ENCODE results near the gene TRAPPC8.
"Not testable (repeated sequence)": the region's sequence is repeated elsewhere in the genome, so short reads cannot be mapped to it uniquely, and the experiment has no call there.

TRAPPC8 gene

GRCh38 chr18:31857526-31858106 lies 85.3 kb downstream of the TRAPPC8 start:
- DNase-seq (ENCODE audit: low read depth in 3 of 3), result no peak

GRCh38 chr18:31850844-31851243 lies 92.1 kb downstream of the TRAPPC8 start:
- no peak for DNase-seq (ENCODE audit: low read depth in 3 of 3)

- no peak for DNase-seq (ENCODE audit: low read depth in 3 of 3)
Observed at GRCh38 chr18:31840499-31840898, 102.4 kb downstream of the TRAPPC8 start.

- DNase-seq (ENCODE audit: low read depth in 3 of 3), result no peak
Observed at GRCh38 chr18:31837879-31838278, 105.0 kb downstream of the TRAPPC8 start.

- no peak for DNase-seq (ENCODE audit: low read depth in 3 of 3)
Observed at GRCh38 chr18:31835528-31836133, 107.3 kb downstream of the TRAPPC8 start.

- DNase-seq (ENCODE audit: low read depth in 3 of 3), result no peak
Observed at GRCh38 chr18:31831903-31832302, 111.0 kb downstream of the TRAPPC8 start.

GRCh38 chr18:31830686-31831085 lies 112.2 kb downstream of the TRAPPC8 start:
- DNase-seq (ENCODE audit: low read depth in 3 of 3), result no peak

GRCh38 chr18:31828613-31829012 lies 114.3 kb downstream of the TRAPPC8 start:
- no peak for DNase-seq (ENCODE audit: low read depth in 3 of 3)

- DNase-seq (ENCODE audit: low read depth in 3 of 3), result not testable (repeated sequence)
Observed at GRCh38 chr18:31826673-31827325, 116.1 kb downstream of the TRAPPC8 start.

- no peak for DNase-seq (ENCODE audit: low read depth in 3 of 3)
Observed at GRCh38 chr18:31825772-31826171, 117.2 kb downstream of the TRAPPC8 start.

GRCh38 chr18:31821545-31822171 lies 121.3 kb downstream of the TRAPPC8 start:
- DNase-seq (ENCODE audit: low read depth in 3 of 3), result no peak

GRCh38 chr18:31819925-31820229 lies 123.1 kb downstream of the TRAPPC8 start:
- DNase-seq (ENCODE audit: low read depth in 3 of 3), result no peak

GRCh38 chr18:31819106-31819924 lies 123.6 kb downstream of the TRAPPC8 start:
- DNase-seq (ENCODE audit: low read depth in 3 of 3), result no peak

- DNase-seq (ENCODE audit: low read depth in 3 of 3), result no peak
Observed at GRCh38 chr18:31814132-31814531, 128.8 kb downstream of the TRAPPC8 start.

GRCh38 chr18:31810336-31811130 lies 132.4 kb downstream of the TRAPPC8 start:
- DNase-seq (ENCODE audit: low read depth in 3 of 3), result not testable (repeated sequence)

- not testable (repeated sequence) for DNase-seq (ENCODE audit: low read depth in 3 of 3)
Observed at GRCh38 chr18:31809049-31809448, 133.9 kb downstream of the TRAPPC8 start.

- no peak for DNase-seq (ENCODE audit: low read depth in 3 of 3)
Observed at GRCh38 chr18:31801078-31801477, 141.8 kb downstream of the TRAPPC8 start.

GRCh38 chr18:31799257-31799656 lies 143.7 kb downstream of the TRAPPC8 start:
- not testable (repeated sequence) for DNase-seq (ENCODE audit: low read depth in 3 of 3)

- no peak for DNase-seq (ENCODE audit: low read depth in 3 of 3)
Observed at GRCh38 chr18:31798399-31798798, 144.5 kb downstream of the TRAPPC8 start.

- DNase-seq (ENCODE audit: low read depth in 3 of 3), result no peak
Observed at GRCh38 chr18:31795747-31796146, 147.2 kb downstream of the TRAPPC8 start.

- no peak for DNase-seq (ENCODE audit: low read depth in 3 of 3)
Observed at GRCh38 chr18:31793531-31793930, 149.4 kb downstream of the TRAPPC8 start.
